GM21360 (cell line): ENCODE results near the gene ZFR.
"Not testable (repeated sequence)": the region's sequence is repeated elsewhere in the genome, so short reads cannot be mapped to it uniquely, and the experiment has no call there.

Experiments used
- ATAC-seq: cut with Tn5 transposase; IDR thresholded peaks from one replicate; pipeline ENCODE4 v1.9.1; 2021; ENCODE audit warnings: mild to moderate bottlenecking, moderate library complexity; ENCODE audit not compliant: unreplicated experiment

Gene ZFR

DNA sequence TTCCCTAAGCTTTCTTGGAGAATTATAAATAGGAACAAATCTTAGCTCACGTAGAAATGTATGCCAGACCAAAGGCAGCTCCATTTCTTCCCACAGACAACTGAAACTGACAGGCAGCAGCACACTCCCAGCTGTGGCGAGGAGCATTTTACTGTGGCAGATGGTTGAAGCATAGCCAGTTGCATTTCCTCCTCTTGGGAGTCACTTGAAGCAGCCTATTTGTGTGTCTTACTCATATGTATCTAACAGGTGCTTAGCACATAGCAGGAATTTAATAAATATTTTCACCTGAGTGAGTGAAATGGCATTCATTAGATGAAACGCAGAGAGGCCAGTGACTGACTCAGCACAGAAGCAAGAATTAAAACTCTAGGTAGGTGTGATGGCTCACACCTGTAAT is 119.5 kb downstream of the ZFR start:
- peak; percentile 58 for ATAC-seq

DNA sequence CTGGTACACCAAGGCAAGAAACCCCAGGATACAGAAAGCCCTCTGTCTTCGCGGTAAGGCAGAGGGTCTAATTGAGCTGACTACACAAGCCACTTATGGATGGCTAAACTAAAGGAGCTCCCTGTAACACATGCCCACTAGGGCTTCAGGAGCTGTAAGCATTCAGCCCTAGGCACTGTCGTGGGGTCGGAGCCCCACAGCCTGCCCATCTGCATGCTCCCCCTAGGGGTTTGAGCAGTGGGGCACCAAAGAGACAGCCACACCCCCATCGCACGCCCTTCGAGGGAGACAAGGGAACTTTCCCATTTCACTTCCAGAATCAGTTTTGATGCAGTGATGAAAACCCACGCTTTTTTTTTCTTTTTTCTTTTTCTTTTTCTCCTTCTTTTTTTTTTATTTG is 120.8 kb downstream of the ZFR start:
- no peak for ATAC-seq

DNA sequence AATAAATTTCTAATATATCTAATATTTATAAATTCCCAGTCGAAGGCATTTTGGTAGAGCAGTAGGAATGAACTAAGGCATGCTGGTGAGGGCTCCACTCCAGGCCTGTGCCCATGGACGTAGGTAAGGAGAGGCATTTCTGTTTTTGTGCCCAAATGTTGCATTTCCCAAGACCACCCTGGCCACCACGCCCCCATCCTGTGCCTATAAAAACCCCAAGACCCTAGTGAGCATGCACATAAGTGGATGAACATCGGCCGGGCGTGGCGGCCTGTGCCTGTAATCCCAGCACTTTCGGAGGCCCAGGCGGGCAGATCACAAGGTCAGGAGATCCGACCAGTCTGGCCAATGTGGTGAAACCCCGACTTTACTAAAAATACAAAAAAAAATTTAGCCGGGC is 121.7 kb downstream of the ZFR start:
- ATAC-seq = no peak

DNA sequence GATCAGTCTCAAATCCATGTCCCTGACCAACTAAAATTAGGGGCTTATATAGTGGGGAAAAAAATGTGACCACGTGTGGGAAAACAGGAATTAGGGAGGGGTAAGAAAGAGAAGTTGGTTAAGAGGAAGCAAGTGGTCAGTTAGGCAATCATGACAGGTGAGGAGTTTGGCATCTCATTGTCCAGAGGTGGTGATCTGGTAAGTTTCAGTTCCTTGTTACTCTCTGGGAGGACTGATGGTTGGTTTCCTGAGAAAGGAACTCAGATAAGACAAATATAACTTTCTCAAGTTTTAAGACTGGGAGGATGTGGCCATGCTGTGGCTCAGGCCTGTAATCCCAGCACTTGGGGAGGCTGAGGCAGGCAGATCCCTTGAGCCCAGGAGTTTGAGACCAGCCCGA is 122.8 kb downstream of the ZFR start:
- ATAC-seq = not testable (repeated sequence)

DNA sequence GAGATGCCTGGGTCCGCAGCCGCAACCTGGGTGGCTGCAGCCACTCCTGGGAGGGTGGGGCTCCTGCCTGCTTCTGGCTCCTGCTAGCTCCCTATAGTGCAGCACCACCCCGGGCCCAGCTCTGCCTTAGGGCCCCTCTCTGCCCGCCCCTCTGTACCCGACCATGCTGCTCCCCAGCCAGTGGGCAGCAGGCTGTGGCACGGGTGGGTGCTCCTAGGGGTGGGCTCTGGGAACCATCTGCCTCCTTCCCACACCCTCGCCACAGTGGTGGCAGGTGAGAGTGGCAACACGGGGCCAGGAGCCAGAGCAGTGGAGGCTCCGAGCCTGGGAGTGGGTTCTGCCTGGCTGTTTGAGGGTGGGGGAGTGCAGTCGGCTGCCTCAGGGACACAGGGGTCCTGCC is 124.0 kb downstream of the ZFR start:
- no peak for ATAC-seq

DNA sequence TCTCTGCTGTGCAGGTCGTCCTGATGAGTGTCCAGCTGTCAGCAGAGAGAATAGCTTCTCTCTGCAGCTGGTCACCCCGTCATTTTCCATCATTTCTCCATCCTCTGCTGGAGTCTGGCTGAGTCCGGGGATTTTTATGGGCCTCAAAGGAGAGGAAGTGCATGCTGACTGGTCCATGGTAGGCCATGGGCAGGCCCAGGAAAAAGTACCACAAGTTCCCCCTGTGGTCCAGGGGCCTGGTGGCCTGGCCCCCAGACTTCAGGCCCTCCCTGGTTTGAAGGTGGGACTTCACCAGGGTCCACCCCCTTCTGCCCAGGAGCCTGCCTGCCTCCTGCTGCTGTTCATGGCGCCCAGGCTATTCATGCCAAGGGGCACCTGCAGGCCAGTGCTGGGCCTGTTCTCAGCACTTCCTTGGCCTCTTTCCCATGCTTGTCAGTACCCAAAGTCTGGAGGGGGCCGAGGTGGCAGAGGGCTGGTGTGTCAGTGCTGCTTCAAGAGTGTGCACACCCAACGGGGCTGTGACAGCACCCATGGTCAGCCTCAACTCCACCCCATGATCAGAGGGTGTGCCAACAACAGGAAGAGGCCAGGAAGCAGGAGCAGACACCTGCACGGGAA is 124.5 kb downstream of the ZFR start:
- ATAC-seq = no peak

DNA sequence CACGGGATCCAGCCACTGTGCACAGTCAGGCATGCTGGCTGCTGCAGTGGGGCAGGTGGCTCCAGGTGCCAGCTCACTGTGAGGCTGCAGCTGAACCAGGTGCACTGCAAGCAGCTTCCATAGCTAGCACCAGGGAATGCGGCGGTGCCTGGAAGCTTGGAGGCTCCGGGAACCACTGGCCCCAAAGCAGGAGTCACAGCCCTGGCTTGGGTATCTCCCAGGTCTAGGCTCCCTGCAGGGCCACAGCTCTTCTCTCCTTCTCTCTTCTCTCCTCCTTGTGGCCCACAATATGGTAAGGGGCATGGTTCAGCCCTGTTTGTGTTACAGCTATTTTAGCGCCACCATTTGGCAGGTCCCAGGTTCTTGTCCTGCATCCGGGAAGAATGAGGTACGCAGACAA is 125.1 kb downstream of the ZFR start:
- ATAC-seq = no peak

DNA sequence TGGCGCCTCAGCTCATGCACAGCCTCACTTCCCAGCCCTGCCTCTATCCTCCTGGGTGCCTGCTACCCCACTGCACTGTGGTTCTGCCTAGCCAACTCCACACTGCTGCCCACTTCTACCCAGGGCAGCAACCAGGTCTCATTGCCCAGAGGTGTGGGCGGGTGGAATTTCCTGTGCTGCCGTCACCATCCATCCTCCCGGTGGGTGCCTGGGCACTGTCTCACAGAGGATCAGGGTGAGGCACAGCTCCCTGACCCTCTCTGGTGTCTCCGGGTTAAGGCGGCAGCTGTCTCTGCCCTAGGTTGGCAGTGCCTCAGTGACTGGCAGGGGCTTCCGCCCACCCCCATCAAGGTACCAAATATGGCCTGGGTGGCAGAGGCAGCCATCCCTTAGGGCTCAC is 127.5 kb downstream of the ZFR start:
- no peak for ATAC-seq

DNA sequence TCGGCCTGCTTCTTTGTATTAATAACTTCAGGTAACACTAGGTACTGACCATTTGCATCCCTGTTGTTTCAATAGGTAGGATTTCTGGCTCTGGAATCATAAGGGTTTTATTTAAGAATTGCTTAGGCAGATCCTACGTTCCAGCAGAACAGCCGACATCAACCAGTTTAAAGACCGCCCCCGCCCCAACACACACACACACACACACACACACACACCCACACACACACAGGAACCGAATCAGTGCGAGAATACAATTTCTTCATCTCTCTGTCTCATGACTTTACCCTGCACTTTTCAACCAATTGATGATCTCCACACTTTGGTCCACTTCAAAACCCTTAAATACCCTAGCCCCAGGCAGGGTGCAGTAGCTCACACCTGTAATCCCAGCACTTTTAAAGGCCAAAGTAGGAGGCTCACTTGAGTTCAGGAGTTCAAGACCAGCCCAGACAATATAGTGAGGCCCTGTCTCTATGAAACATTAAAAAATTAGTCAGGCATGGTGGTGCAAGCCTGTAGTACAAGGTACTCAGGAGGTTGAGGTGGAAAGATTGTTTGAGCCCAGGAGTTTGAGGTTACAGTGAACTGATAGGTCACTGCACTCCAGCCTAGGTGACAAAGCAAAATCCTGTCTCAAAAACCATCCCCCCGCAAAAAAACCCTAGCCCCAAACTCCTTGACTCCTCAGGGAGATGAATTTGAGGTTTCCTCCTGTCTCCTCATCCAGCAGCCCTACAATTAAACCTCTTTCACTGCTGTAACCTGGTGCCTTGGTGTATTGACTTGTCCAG is 129.1 kb downstream of the ZFR start:
- ATAC-seq = no peak

DNA sequence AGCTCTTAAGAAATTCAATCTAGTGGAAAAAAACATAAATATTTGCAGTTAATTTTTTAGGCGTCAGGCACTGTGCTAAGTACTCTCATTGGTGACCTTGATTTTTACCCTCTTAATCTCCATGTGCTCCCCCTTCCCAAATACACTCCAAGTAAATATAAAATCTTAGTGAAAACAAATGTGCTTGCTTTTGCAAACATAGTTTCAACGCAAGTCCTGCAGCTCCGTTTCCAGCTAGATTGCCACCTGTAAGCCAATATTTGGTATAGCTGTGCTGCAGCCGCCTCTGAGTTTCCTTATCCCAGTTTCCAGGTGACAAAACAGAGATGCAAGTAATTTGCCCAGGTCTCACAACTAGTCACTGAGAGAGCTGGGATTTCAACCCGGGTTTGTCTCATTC is 129.9 kb downstream of the ZFR start:
- ATAC-seq = no peak

DNA sequence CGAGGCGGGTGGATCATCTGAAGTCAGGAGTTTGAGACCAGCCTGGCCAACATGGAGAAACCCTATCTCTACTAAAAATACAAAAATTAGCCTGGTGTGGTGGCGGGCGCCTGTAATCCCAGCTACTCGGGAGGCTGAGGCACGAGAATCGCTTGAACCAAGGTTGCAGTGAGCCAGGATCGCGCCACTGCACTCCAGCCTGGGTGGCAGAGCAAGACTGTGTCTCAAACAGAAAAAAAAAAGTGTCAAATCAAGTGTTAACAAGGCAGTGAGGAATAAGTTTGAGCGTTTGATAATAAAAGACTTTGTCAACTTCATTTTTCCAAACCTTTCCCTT is 130.4 kb downstream of the ZFR start:
- not testable (repeated sequence) for ATAC-seq

DNA sequence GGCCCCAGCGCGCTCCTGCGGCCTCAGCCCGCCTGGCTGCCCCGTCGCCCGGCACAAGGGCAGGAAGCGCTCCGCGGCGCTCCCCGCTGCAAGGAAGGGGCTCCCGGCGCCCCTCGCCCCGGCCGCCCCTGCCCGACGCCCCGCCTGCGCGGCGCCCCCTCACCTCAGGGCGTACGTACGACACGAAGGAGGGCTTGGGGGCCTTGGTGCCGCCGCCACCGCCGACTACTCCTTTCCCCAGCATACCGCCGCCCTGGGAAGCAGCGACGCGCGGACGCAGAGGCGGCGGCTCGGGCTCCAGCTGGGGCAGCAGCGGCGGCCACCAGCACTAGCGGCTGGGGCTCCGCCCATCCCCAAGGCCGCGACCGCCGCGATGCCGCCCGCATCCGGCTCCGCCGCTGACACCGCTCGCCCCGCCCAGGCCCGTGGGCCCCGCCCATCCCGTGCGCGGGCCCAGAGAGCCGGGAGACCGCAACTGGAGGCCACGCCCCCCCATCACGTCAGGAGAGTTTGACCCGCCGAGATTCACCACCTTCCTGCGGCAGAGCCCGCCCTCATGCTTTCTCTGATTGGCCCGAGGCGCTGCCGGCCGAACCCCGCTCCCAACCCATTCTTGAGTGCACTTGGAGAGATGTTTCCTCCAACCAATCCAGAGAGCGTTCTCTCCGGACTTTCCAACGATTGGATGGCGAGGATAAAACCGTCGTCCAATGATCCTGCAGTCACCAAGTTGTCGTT is 131.8 kb downstream of the ZFR start, which contains the start of gene MTMR12:
Gene MTMR12, minus strand, starts transcription at position 345 of the 738 bp plus-strand sequence. Its CDS starts 101 bp downstream, at position 244.
- ATAC-seq = peak; percentile 93

DNA sequence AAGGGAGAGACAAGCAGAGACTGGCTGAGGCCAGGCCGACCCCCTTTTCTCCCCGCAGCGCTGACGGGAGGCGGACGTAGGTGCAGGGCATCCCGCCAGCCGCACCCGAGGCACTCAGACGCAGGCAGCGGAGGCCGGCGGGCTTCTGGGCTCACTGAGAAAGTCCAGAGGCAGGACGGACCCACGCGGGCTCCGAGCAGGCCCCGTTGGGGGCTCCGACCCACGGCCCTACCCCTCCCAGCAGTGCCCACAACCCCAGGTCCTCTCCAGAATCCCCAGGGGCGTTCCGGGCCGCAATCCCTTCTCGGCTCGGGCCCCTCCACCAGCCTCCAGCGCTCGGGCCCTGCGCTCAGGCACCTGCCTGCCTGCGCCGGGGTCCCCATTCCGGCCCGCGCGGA is 132.3 kb downstream of the ZFR start:
- peak; percentile 28 for ATAC-seq

DNA sequence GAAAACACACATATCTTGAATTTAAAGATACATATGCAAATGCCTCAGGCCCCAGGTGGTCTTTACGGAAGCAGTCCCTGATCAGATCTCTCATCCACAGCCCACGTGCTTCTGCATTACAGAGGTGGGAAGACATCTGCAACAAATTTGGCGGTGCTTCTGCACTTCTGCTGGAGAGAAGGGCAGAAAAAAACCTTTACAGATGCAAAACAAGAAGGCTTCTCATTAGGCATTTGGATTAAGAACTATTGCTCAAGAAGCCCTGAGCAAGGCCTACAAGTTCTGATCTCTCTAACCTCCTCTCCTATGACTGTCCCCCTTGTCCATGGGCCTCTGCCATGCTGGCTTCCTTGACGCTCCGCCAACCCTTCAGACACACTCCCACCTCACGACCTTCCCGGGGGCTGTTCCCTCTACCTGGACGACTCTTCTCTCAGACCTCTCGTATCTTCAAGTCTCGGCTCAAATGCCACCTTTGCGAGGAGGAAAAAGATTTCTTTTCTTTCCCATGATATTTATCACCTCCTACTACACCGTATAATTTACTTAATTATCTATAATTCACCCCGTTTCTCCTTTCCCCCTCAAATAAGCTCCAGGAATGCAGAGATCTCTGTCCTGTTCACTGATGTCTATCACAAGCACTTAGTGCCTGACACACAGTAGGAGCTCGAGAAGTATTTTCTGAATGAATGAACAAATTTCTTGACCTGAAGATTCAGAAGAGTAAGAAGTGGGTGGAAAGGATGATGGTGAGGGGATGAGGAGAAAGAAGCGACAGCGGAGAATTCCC is 132.9 kb downstream of the ZFR start:
- ATAC-seq = no peak

DNA sequence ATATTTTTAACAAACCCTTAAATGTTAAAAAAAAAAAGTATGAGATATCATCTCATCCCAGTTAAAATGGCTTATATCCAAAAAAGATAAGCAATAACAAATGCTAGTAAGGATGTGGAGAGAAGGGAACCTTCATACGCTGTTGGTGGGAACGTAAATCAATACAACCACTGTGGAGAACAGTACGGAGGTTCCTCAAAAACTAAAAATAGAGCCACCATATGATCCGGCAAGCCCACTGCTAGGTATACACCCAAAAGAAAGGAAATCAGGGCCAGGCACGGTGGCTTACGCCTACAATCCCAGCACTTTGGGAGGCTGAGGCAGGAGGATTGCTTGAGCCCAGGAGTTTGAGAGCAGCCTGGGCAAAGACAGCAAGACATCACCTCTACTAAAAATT is 134.8 kb downstream of the ZFR start:
- no peak for ATAC-seq

DNA sequence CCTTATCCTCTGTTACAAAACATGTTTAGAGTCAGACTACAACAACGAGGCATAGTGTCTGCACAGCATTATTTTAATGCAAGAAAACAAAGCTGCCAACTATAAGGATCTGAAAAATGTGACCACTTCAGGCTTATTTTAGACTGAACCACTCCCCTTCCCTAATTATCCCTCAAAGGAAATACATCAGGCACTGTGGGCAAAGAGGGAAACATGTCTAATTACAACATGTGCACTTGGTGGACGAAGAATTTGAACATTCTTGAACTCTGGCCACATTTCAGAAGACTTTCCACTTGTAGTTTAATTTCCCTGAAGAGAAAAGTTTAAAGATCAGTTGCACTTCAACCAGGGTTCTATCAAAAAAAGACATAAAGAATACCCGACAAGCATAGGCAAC is 135.6 kb downstream of the ZFR start:
- no peak for ATAC-seq

DNA sequence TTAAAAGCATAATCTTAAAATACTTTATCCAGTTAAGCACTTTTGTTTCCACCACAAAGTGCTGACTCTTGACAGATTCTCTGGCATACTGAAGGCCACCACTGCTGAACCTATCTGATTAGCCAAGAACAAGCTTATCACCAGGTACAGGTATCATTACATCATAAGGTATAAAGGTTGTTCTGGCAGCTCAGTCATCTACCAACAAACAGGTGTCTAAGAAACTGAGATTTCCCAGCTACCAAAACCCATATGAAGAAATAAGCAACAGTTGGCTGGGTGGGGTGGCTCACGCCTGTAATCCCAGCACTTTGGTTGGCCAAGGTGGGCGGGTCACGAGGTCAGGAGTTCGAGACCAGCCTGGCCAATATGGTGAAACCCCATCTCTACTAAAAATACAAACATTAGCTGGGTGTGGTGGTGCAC is 136.8 kb downstream of the ZFR start:
- no peak for ATAC-seq

DNA sequence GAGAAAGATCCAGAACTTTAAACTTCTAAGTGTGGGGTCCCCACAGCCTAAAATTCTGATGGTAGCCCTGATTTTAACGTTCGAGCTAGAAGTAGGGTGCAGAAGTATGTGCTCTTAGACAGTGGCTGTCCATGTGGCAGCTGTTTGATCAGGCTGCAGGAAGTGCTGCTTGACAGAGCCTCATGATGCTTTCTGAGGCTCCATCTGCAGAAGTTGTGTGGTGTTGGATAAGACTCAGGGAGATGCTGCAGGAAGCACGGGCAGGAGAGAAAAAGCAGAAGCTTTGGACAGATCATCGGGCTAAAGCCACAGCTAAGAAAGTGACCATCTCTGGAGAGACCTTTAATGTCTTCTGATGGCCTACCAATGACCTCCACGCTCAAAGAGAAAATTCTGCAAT is 139.9 kb downstream of the ZFR start:
- ATAC-seq = no peak
